OCI-LY7 (cell line): ENCODE measurements around the gene BMP8B. TPM values are rescaled to one million over a fixed set of nuclear protein-coding genes. Genes with fewer than 3 reads are reported as not detected.
"Not testable (repeated sequence)": the region's sequence is repeated elsewhere in the genome, so short reads cannot be mapped to it uniquely, and the experiment has no call there.

Experiments
- BruUV-seq: library from RNA; stranded (reverse); fragments of 400-500 nt; replicated peaks from 2 replicates; lab custom pipeline; 2021; lab: Mats Ljungman, UMichigan
- CTCF ChIA-PET: fragments of 300-600 bp; sonication (Branson Sonifier 250); formaldehyde crosslinking; loops from one replicate; lab custom pipeline; 2022; ENCODE audit warnings: antibody characterized with exemption; ENCODE audit not compliant: unreplicated experiment; lab: Charles Lee
- POLR2A ChIA-PET: fragments of 300-600 bp; sonication (Branson Sonifier 250); formaldehyde crosslinking; loops from one replicate; lab custom pipeline; 2022; ENCODE audit warnings: antibody characterized with exemption; lab: Charles Lee
- DNase-seq: peaks from one replicate; pipeline ENCODE4 v3.0.0-alpha.2; 2015; ENCODE audit warnings: low spot score
- H2AFZ ChIP-seq: fragments of 200-600 bp; sonication (generic), shearing (Covaris generic); 2 replicates; pipeline ENCODE4 v1.6.1; 2014; ENCODE audit warnings: mild to moderate bottlenecking, antibody characterized with exemption, low read length, moderate library complexity
- H3K27ac ChIP-seq: fragments of 200-600 bp; sonication (generic); 2 replicates; pipeline ENCODE4 v1.5.1; 2014; ENCODE audit warnings: mixed run types, low read depth, mild to moderate bottlenecking, moderate library complexity, low read length, inconsistent platforms; ENCODE audit not compliant: poor library complexity, severe bottlenecking
- H3K36me3 ChIP-seq: fragments of 200-600 bp; sonication (generic); 2 replicates; pipeline ENCODE4 v1.6.1; 2014; ENCODE audit warnings: mild to moderate bottlenecking, antibody characterized with exemption, low read length, moderate library complexity, mixed read lengths; ENCODE audit not compliant: insufficient read depth
- H3K4me1 ChIP-seq: fragments of 200-600 bp; sonication (generic); 2 replicates; pipeline ENCODE4 v1.5.1; 2014; ENCODE audit warnings: mild to moderate bottlenecking, low read length; ENCODE audit not compliant: insufficient read depth, poor library complexity, severe bottlenecking
- H3K4me2 ChIP-seq: fragments of 200-600 bp; sonication (generic); 2 replicates; pipeline ENCODE4 v1.6.1; 2014; ENCODE audit warnings: mild to moderate bottlenecking, low read length
- H3K4me3 ChIP-seq: fragments of 200-600 bp; sonication (generic); 2 replicates; pipeline ENCODE4 v1.5.1; 2014; ENCODE audit warnings: mild to moderate bottlenecking, low read depth, low read length; ENCODE audit not compliant: poor library complexity, severe bottlenecking
- H3K79me2 ChIP-seq: fragments of 200-600 bp; sonication (generic); 2 replicates; pipeline ENCODE4 v1.6.1; 2016; ENCODE audit warnings: low read depth, mild to moderate bottlenecking, low read length, moderate library complexity, mixed read lengths; ENCODE audit not compliant: insufficient read depth
- H3K9me2 ChIP-seq: fragments of 200-600 bp; sonication (generic); 2 replicates; pipeline ENCODE4 v1.6.1; 2016; ENCODE audit warnings: mild to moderate bottlenecking, low read length, mixed read lengths; ENCODE audit not compliant: insufficient read depth
- H3K9me3 ChIP-seq: fragments of 200-600 bp; sonication (generic); 2 replicates; pipeline ENCODE4 v1.6.1; 2014; ENCODE audit warnings: mild to moderate bottlenecking, mixed run types, low read length, mixed read lengths
- H4K20me1 ChIP-seq: fragments of 200-600 bp; sonication (generic); 2 replicates; pipeline ENCODE4 v1.6.1; 2014; ENCODE audit warnings: mild to moderate bottlenecking, antibody characterized with exemption, low read length, moderate library complexity, mixed read lengths; ENCODE audit not compliant: insufficient read depth
- EZH2phosphoT487 ChIP-seq: fragments of 200-600 bp; sonication (generic); IDR thresholded peaks from 2 replicates; pipeline ENCODE4 v1.6.1; 2018; ENCODE audit warnings: low read depth, borderline replicate concordance, mild to moderate bottlenecking, mixed run types, antibody characterized with exemption, low read length, moderate library complexity, mixed read lengths
- intact Hi-C: fragments of 100-400 bp; cut with micrococcal nuclease; formaldehyde crosslinking; loops from one replicate; pipeline ENCODE4 v1.10.0; 2022; ENCODE audit not compliant: unreplicated experiment
- total RNA-seq, 2 experiments: library from RNA; depleted of rRNA in 1 of 2; stranded (reverse); fragments of >200 nt in 1 of 2; shearing (Covaris generic) in 1 of 2; gene quantifications; 2 replicates each; pipeline ENCODE4 v1.2.3, GENCODE V29; 2014 to 2022
- TF ChIP-seq, protein P1 (sequence below): fragments of 200-600 bp; sonication (generic); conservative IDR thresholded peaks from 2 replicates; pipeline ENCODE4 v1.5.1; 2014; ENCODE audit warnings: mild to moderate bottlenecking, antibody characterized with exemption, low read length, moderate library complexity, mixed read lengths

Gene BMP8B
- total RNA-seq, 2 experiments from 2014 or later = 0.34 TPM; not detected in 1

GRCh38 chr1:39827201-39827600 lies 38.5 kb upstream of the BMP8B start:
- no peak overlapping the region for H3K4me3 ChIP-seq
- H3K4me1 ChIP-seq = peaks cover 11% of the 10 kb centered on the region
- H3K36me3 ChIP-seq = no peaks in the 10 kb centered on the region
- no TSS peak for BruUV-seq
- no peaks in the 10 kb centered on the region for H4K20me1 ChIP-seq
- TF ChIP-seq EZH2phosphoT487 = no peak
- TF ChIP-seq, protein P1, sequence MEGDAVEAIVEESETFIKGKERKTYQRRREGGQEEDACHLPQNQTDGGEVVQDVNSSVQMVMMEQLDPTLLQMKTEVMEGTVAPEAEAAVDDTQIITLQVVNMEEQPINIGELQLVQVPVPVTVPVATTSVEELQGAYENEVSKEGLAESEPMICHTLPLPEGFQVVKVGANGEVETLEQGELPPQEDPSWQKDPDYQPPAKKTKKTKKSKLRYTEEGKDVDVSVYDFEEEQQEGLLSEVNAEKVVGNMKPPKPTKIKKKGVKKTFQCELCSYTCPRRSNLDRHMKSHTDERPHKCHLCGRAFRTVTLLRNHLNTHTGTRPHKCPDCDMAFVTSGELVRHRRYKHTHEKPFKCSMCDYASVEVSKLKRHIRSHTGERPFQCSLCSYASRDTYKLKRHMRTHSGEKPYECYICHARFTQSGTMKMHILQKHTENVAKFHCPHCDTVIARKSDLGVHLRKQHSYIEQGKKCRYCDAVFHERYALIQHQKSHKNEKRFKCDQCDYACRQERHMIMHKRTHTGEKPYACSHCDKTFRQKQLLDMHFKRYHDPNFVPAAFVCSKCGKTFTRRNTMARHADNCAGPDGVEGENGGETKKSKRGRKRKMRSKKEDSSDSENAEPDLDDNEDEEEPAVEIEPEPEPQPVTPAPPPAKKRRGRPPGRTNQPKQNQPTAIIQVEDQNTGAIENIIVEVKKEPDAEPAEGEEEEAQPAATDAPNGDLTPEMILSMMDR = no peak
- no peaks in the 10 kb centered on the region for H3K9me3 ChIP-seq
- H3K27ac ChIP-seq = no peak overlapping the region
- DNase-seq = no peak
- H3K9me2 ChIP-seq = no peaks in the 10 kb centered on the region
- POLR2A ChIA-PET = no interaction called here
- H2AFZ ChIP-seq = no peak overlapping the region
- CTCF ChIA-PET = no interaction called here
- H3K79me2 ChIP-seq = no peaks in the 10 kb centered on the region
- no peak overlapping the region for H3K4me2 ChIP-seq
- intact Hi-C loops = no loop called here

DNA sequence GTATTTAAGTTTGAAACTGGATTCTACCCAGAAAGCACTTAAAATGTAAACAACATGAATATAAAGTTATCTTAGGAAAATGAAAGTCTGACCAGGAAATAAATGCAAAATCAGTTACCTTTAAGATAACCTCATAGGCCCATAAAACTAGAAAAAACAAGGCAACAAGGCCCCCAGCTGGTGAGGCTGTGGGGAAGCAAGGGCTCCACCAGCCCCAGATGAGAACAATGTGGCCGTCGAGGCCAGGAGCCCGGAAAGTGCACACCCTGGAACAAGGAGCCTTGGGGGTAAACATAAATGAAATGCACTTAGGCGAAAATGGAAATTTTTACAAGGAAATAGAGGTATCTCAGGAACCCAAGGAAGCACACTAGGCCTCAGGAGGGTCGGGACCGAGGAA lies 37.9 kb upstream of the BMP8B start:
- no peak overlapping the region for H3K27ac ChIP-seq
- no peaks in the 10 kb centered on the region for H4K20me1 ChIP-seq
- H3K36me3 ChIP-seq = no peaks in the 10 kb centered on the region
- DNase-seq = no peak
- no peaks in the 10 kb centered on the region for H3K9me2 ChIP-seq
- no peaks in the 10 kb centered on the region for H3K79me2 ChIP-seq
- H2AFZ ChIP-seq = no peak overlapping the region
- no peak overlapping the region for H3K4me2 ChIP-seq
- TF ChIP-seq, protein P1 = peak; percentile 51
- no peak for TF ChIP-seq EZH2phosphoT487
- H3K4me1 ChIP-seq = peaks cover 11% of the 10 kb centered on the region
- no peaks in the 10 kb centered on the region for H3K9me3 ChIP-seq
- ChIA-PET CTCF (no interaction called here), POLR2A (no interaction called here)
- no peak overlapping the region for H3K4me3 ChIP-seq
- intact Hi-C loops = no loop called here
- no TSS peak for BruUV-seq

DNA sequence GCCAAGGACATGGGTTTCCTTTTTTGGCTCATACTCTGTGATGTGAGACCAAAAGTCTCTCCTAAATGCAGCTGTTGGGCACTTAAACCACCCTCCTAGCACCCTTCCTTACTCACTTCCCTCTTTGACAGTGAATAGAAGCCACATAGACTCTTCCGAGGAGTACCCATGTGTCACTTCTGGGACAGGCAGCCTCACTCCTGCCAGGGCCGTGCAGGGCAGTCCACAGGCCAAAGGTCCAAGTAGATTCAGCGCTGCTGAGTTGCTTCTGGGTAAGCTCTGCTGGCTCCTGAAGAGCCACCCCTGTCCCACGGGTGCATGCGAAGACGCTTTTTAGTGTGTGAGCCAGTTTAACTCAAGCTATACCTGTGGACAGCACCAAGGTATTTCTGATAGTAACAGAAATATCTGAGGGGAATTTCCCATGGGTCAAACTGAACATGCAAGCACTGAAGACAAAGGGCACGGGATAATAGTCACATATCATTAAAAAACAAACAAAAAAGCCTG lies 36.8 kb upstream of the BMP8B start:
- CTCF ChIA-PET = no interaction called here
- POLR2A ChIA-PET = interaction anchor here (1.0 kb wide), 1 partner anchor 26 kb away, joined by 5 read pairs; no protein-coding TSS in a partner anchor
- TF ChIP-seq, protein P1 = no peak
- no peak for TF ChIP-seq EZH2phosphoT487
- intact Hi-C loops = no loop called here
- Histone ChIP-seq H3K9me3 (no peaks in the 10 kb centered on the region), H3K9me2 (no peaks in the 10 kb centered on the region), H3K27ac (no peak overlapping the region), H3K4me1 (peaks cover 11% of the 10 kb centered on the region), H3K4me3 (no peak overlapping the region), H2AFZ (peak overlapping the region; percentile 13; the same call in 1 of the 2 replicates), H4K20me1 (no peaks in the 10 kb centered on the region), H3K79me2 (no peaks in the 10 kb centered on the region), H3K4me2 (no peak overlapping the region), H3K36me3 (no peaks in the 10 kb centered on the region)
- BruUV-seq = no TSS peak
- peak; percentile 33 for DNase-seq

DNA sequence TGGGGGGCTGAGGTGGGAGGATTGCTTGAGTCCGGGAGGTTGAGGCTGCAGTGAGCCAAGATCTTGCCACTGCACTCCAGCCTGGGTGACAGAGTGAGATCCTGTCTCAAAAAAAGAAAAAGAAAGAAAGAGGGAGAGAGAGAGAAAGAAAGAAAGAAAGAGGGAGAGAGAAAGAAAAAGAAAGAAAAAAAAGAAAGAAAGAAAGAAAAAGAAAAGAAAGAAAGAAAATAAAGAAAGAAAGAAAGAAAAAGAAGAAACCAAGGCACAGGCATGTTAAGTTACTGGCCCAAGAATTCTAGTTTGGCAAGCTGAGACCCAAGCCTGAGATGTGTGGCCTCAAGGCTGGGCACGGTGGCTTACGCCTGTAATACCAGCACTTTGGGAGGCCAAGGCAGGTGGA lies 34.8 kb upstream of the BMP8B start:
- H3K9me2 ChIP-seq, intact Hi-C loops, H3K9me3 ChIP-seq, H3K36me3 ChIP-seq, H3K4me2 ChIP-seq, BruUV-seq, H3K27ac ChIP-seq, CTCF ChIA-PET, H3K79me2 ChIP-seq, DNase-seq, H2AFZ ChIP-seq, H4K20me1 ChIP-seq, H3K4me3 ChIP-seq: not testable (repeated sequence)
- POLR2A ChIA-PET = interaction anchor here (1.1 kb wide), 1 partner anchor 38 kb away, joined by 6 read pairs; no protein-coding TSS in a partner anchor
- H3K4me1 ChIP-seq = peaks cover 11% of the 10 kb centered on the region
